CD14-positive monocyte (primary cell): ENCODE data around the gene TTLL6. TPM values are rescaled to one million over a fixed set of nuclear protein-coding genes. Genes with fewer than 3 reads are reported as not detected.
A peak's percentile ranks its signal among the peaks of the same experiment; 100 is the strongest.

ENCODE experiments used
- DNase-seq, 3 donors: peaks; one replicate each; pipeline ENCODE4 v3.0.0-alpha.2; 2011 to 2022
- H2AFZ ChIP-seq: 2 replicates; pipeline ENCODE4 v1.6.0; 2012; ENCODE audit warnings: mild to moderate bottlenecking, low read depth, low read length, inconsistent platforms; ENCODE audit not compliant: insufficient read depth, poor library complexity, severe bottlenecking
- H3K27ac ChIP-seq, 2 donors: 1 replicate in 1 of 2; 2 replicates in 1 of 2; pipeline ENCODE4 v1.5.1; 2012 to 2013; ENCODE audit warnings: low read length in 2 of 2, control low read depth in 1 of 2, inconsistent platforms in 1 of 2, low read depth in 1 of 2, mild to moderate bottlenecking in 1 of 2
- H3K27me3 ChIP-seq, 2 donors: one replicate each; pipeline versions ENCODE4 v1.6.0 to v1.6.1; 2011 to 2013; ENCODE audit warnings: low read length in 2 of 2; ENCODE audit not compliant: control insufficient read depth in 2 of 2, insufficient read depth in 2 of 2
- H3K36me3 ChIP-seq, 2 donors: replicated peaks in 1 of 2; 1 replicate in 1 of 2; 2 replicates in 1 of 2; pipeline versions ENCODE4 v1.5.1 to v1.6.1; 2012 to 2013; ENCODE audit warnings: low read length in 2 of 2, control low read depth in 1 of 2, inconsistent platforms in 1 of 2, mild to moderate bottlenecking in 1 of 2; ENCODE audit not compliant: insufficient read depth in 2 of 2, control insufficient read depth in 1 of 2
- H3K4me1 ChIP-seq, 2 donors: 1 replicate in 1 of 2; 2 replicates in 1 of 2; pipeline versions ENCODE4 v1.5.1 to v1.6.1; 2012 to 2013; ENCODE audit warnings: low read length in 2 of 2, control low read depth in 1 of 2, inconsistent platforms in 1 of 2, mild to moderate bottlenecking in 1 of 2, moderate library complexity in 1 of 2; ENCODE audit not compliant: insufficient read depth in 2 of 2, control insufficient read depth in 1 of 2
- H3K4me2 ChIP-seq: replicated peaks from 2 replicates; pipeline ENCODE3; 2012; ENCODE audit warnings: low read length, moderate library complexity, mild to moderate bottlenecking; ENCODE audit not compliant: poor library complexity, severe bottlenecking; ENCODE audit errors: extremely low read depth
- H3K4me3 ChIP-seq, 3 experiments: fragments of 200-600 bp in 1 of 3; sonication (generic) in 1 of 3; replicated peaks in 1 of 3; 1 replicate in 2 of 3; 2 replicates in 1 of 3; pipeline ENCODE4 v1.5.1; 2011 to 2013; ENCODE audit warnings: low read length in 3 of 3, mild to moderate bottlenecking in 3 of 3, control low read depth in 2 of 3, low read depth in 2 of 3, inconsistent platforms in 1 of 3, moderate library complexity in 1 of 3
- H3K79me2 ChIP-seq: 2 replicates; pipeline ENCODE4 v1.6.0; 2012; ENCODE audit warnings: mild to moderate bottlenecking, control low read depth, inconsistent platforms, low read length, moderate library complexity; ENCODE audit not compliant: insufficient read depth
- H3K9ac ChIP-seq: 2 replicates; pipeline ENCODE4 v1.6.0; 2017; ENCODE audit warnings: low read length, mild to moderate bottlenecking; ENCODE audit not compliant: insufficient read depth, poor library complexity, severe bottlenecking
- H3K9me3 ChIP-seq, 2 donors: replicated peaks in 1 of 2; 1 replicate in 1 of 2; 2 replicates in 1 of 2; pipeline versions ENCODE4 v1.5.1 to v1.6.1; 2012 to 2013; ENCODE audit warnings: low read length in 2 of 2, control low read depth in 1 of 2; ENCODE audit not compliant: control insufficient read depth in 1 of 2, insufficient read depth in 1 of 2
- H4K20me1 ChIP-seq: 2 replicates; pipeline ENCODE4 v1.6.0; 2012; ENCODE audit warnings: mild to moderate bottlenecking, low read length, control low read depth, moderate library complexity; ENCODE audit not compliant: insufficient read depth
- H3K27ac Mint-ChIP-seq, 7 donors: one replicate each; pipeline ENCODE4 v1.8.0; 2020; ENCODE audit warnings: mild to moderate bottlenecking in 7 of 7, mixed read lengths in 7 of 7, moderate library complexity in 6 of 7, inconsistent platforms in 2 of 7
- H3K27me3 Mint-ChIP-seq, 3 donors: one replicate each; pipeline ENCODE4 v1.8.0; 2021 to 2022; ENCODE audit warnings: low read depth in 3 of 3, mild to moderate bottlenecking in 3 of 3, mixed read lengths in 3 of 3, moderate library complexity in 3 of 3, inconsistent platforms in 1 of 3
- H3K36me3 Mint-ChIP-seq, 2 donors: one replicate each; pipeline ENCODE4 v1.8.0; 2020; ENCODE audit warnings: mixed read lengths in 2 of 2, inconsistent platforms in 1 of 2, mild to moderate bottlenecking in 1 of 2
- H3K4me1 Mint-ChIP-seq: one replicate; pipeline ENCODE4 v1.8.0; 2020; ENCODE audit warnings: mild to moderate bottlenecking, mixed read lengths
- H3K4me3 Mint-ChIP-seq, 2 donors: one replicate each; pipeline ENCODE4 v1.8.0; 2020; ENCODE audit warnings: mild to moderate bottlenecking in 2 of 2, mixed read lengths in 2 of 2, moderate library complexity in 1 of 2
- H3K9me3 Mint-ChIP-seq, 7 donors: one replicate each; pipeline ENCODE4 v1.8.0; 2020 to 2022; ENCODE audit warnings: mixed read lengths in 7 of 7, mild to moderate bottlenecking in 6 of 7, moderate library complexity in 6 of 7, inconsistent platforms in 2 of 7
- CTCF ChIP-seq: fragments of 200-600 bp; IDR thresholded peaks from one replicate; pipeline ENCODE4 v1.8.0; 2022; ENCODE audit warnings: antibody characterized with exemption, mild to moderate bottlenecking
- WGBS: methylation state at CpG from one replicate; pipeline ENCODE4 v1.1.5; 2013; ENCODE audit warnings: missing lambda C conversion rate; ENCODE audit not compliant: insufficient coverage; 5-methylcytosine and 5-hydroxymethylcytosine counted together
- intact Hi-C, 2 donors: fragments of 100-400 bp; cut with micrococcal nuclease; formaldehyde crosslinking; loops; one replicate each; pipeline versions ENCODE4 v1.15.0 to v1.15.1; 2023
- polyA plus RNA-seq, 3 donors: library from polyadenylated mRNA; depleted of rRNA in 1 of 3; unstranded in 2 of 3; stranded (reverse) in 1 of 3; fragments of 300-500 nt in 2 of 3; fragments of >200 nt in 1 of 3; fragmentation: Illumina TruSeq in 2 of 3; gene quantifications; 1 replicate in 2 of 3; 2 replicates in 1 of 3; pipeline ENCODE4 v1.2.3, GENCODE V29; 2012 to 2021

TTLL6 gene
- polyA plus RNA-seq, 3 donors: not detected

GRCh38 chr17:48831549-48831883 lies 14.5 kb upstream of the TTLL6 start:
- Histone ChIP-seq H3K4me2 (peak overlapping the region; percentile 84), H3K9me3 (no peaks in the 10 kb centered on the region), H3K4me3 (peak overlapping the region; percentile 72 to 92 (median 92)), H4K20me1 (peaks cover 51% of the 10 kb centered on the region), H3K4me1 (peaks cover 19 to 23% of the 10 kb centered on the region in 2 donors), H2AFZ (peak overlapping the region; percentile 75), H3K79me2 (peaks cover 51% of the 10 kb centered on the region), H3K36me3 (peaks cover 0 to 15% of the 10 kb centered on the region in 2 donors), H3K27me3 (peaks cover 3 to 5% of the 10 kb centered on the region in 2 donors), H3K27ac (peak overlapping the region; percentile 96 to 98), H3K9ac (peak overlapping the region; percentile 97)
- peaks cover 32 to 35% of the 10 kb centered on the region in 2 donors for H3K36me3 Mint-ChIP-seq
- peaks cover 12 to 38% (median 18%) of the 10 kb centered on the region in 3 donors for H3K27me3 Mint-ChIP-seq
- intact Hi-C loops: loop anchor here in 1 of 2 donors (1.0 to 5.0 kb wide), 3 partner anchors 10 to 76 kb away; partner anchors contain the start of genes ATP5MC1 and UBE2Z
- peak overlapping the region; percentile 99 to 100 (median 100) for H3K27ac Mint-ChIP-seq
- no peak for DNase-seq
- WGBS: 7% methylated on average over 5 of the region's 8 CpGs
- TF ChIP-seq CTCF: no peak
- peak overlapping the region; percentile 94 to 98 for H3K4me3 Mint-ChIP-seq
- no peaks in the 10 kb centered on the region for H3K9me3 Mint-ChIP-seq
- peaks cover 33% of the 10 kb centered on the region for H3K4me1 Mint-ChIP-seq

- under 1% methylated on average over 48 of the region's 48 CpGs for WGBS
- Mint-ChIP-seq H3K27me3 (peaks cover 8 to 33% (median 18%) of the 10 kb centered on the region in 3 donors), H3K27ac (peak within 1 kb of the TSS; percentile 99 to 100 (median 100)), H3K4me3 (peak within 1 kb of the TSS; percentile 94 to 98), H3K36me3 (peaks cover 26 to 30% of the 10 kb centered on the region in 2 donors), H3K4me1 (peaks cover 28% of the 10 kb centered on the region), H3K9me3 (no peaks in the 10 kb centered on the region)
- peaks cover 15 to 18% of the 10 kb centered on the region in 2 donors for H3K4me1 ChIP-seq
- H3K4me2 ChIP-seq: peak within 1 kb of the TSS; percentile 84
- intact Hi-C loops: loop anchor here in 1 of 2 donors (1.0 to 5.0 kb wide), 3 partner anchors 10 to 76 kb away; partner anchors contain the start of genes ATP5MC1 and UBE2Z
- H3K4me3 ChIP-seq: peak within 1 kb of the TSS; percentile 72 to 92 (median 92)
- peak within 1 kb of the TSS; percentile 96 to 98 for H3K27ac ChIP-seq
- H2AFZ ChIP-seq: peak within 1 kb of the TSS; percentile 75
- peaks cover 46% of the 10 kb centered on the region for H4K20me1 ChIP-seq
- H3K27me3 ChIP-seq: peaks cover 3 to 4% of the 10 kb centered on the region in 2 donors
- peak; percentile 94 to 95 (median 95) for DNase-seq
- peak within 1 kb of the TSS; percentile 97 for H3K9ac ChIP-seq
- H3K79me2 ChIP-seq: peaks cover 48% of the 10 kb centered on the region
- no peak for TF ChIP-seq CTCF
- no peaks in the 10 kb centered on the region for H3K9me3 ChIP-seq
- peaks cover 0 to 13% of the 10 kb centered on the region in 2 donors for H3K36me3 ChIP-seq
Observed at GRCh38 chr17:48830840-48831548, 14.0 kb upstream of the TTLL6 start, which contains the start of gene CALCOCO2. CALCOCO2 (plus strand) TSS chr17:48831035; CDS start chr17:48841708, 10,673 bp downstream.
